ENCODE results near the gene METTL15. TPM values are rescaled to one million over a fixed set of nuclear protein-coding genes. Genes with fewer than 3 reads are reported as not detected.

Gene METTL15
- polyA plus RNA-seq, 1 donor (not counting 4 experiments of a cell fraction or from before 2014, with no cell fraction given), result 10.0 TPM

- DNase-seq (ENCODE audit: low read depth, low spot score), result no peak
- H3K9ac ChIP-seq (ENCODE audit: control insufficient read depth, extremely low read depth, insufficient read depth, low read length), result no peak overlapping the region
- dilution Hi-C loops (cut with MboI; ENCODE audit: extremely low pct_ligation_motif_present, low sequenced_read_pairs), result no loop called here
- H3K36me3 ChIP-seq (ENCODE audit: control insufficient read depth in 2 of 2, extremely low read depth in 1 of 2, insufficient read depth in 2 of 2, low read length in 2 of 2), result no peaks in the 10 kb centered on the region
- H3K9me3 ChIP-seq (ENCODE audit: control insufficient read depth, low read depth, low read length), result no peaks in the 10 kb centered on the region
- no peak for TF ChIP-seq EZH2 (IDR thresholded peaks at IDR 0.05; ENCODE audit: low read length)
- TF ChIP-seq, protein P1, sequence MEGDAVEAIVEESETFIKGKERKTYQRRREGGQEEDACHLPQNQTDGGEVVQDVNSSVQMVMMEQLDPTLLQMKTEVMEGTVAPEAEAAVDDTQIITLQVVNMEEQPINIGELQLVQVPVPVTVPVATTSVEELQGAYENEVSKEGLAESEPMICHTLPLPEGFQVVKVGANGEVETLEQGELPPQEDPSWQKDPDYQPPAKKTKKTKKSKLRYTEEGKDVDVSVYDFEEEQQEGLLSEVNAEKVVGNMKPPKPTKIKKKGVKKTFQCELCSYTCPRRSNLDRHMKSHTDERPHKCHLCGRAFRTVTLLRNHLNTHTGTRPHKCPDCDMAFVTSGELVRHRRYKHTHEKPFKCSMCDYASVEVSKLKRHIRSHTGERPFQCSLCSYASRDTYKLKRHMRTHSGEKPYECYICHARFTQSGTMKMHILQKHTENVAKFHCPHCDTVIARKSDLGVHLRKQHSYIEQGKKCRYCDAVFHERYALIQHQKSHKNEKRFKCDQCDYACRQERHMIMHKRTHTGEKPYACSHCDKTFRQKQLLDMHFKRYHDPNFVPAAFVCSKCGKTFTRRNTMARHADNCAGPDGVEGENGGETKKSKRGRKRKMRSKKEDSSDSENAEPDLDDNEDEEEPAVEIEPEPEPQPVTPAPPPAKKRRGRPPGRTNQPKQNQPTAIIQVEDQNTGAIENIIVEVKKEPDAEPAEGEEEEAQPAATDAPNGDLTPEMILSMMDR (optimal IDR thresholded peaks at IDR 0.05 in 1 of 3, IDR thresholded peaks at IDR 0.05 in 1 of 3, conservative IDR thresholded peaks at IDR 0.05 in 1 of 3; ENCODE audit: extremely low read depth in 1 of 3, insufficient read depth in 2 of 3, low read length in 3 of 3), result no peak
- H3K4me1 ChIP-seq (ENCODE audit: control insufficient read depth, extremely low read depth, insufficient read depth, low read length), result no peaks in the 10 kb centered on the region
- H3K27me3 ChIP-seq (ENCODE audit: control insufficient read depth, extremely low read depth, insufficient read depth, low read length), result no peaks in the 10 kb centered on the region
- H3K9me1 ChIP-seq (ENCODE audit: control insufficient read depth, extremely low read depth, insufficient read depth, low read length), result no peaks in the 10 kb centered on the region
- no peak overlapping the region for H3K4me3 ChIP-seq (ENCODE audit: control insufficient read depth in 2 of 3, extremely low read depth in 1 of 3, insufficient read depth in 2 of 3, low read depth in 1 of 3, low read length in 3 of 3)
- H3K4me2 ChIP-seq (ENCODE audit: control insufficient read depth, extremely low read depth, insufficient read depth, low read depth, low read length), result no peak overlapping the region
- no peak overlapping the region for H2AFZ ChIP-seq (ENCODE audit: control insufficient read depth, low read length)
- no peaks in the 10 kb centered on the region for H3K79me2 ChIP-seq (ENCODE audit: control insufficient read depth, insufficient read depth, low read length)
- no peak overlapping the region for H3K27ac ChIP-seq (ENCODE audit: control insufficient read depth, insufficient read depth, low read length)
- no peak for FAIRE-seq
- H4K20me1 ChIP-seq (ENCODE audit: control insufficient read depth, extremely low read depth, insufficient read depth, low read length), result no peaks in the 10 kb centered on the region
Observed at GRCh38 chr11:28241760-28242159, 133.6 kb downstream of the METTL15 start.

GRCh38 chr11:28242596-28242995 lies 134.4 kb downstream of the METTL15 start:
- Histone ChIP-seq H3K4me1 (ENCODE audit: control insufficient read depth, extremely low read depth, insufficient read depth, low read length) (no peaks in the 10 kb centered on the region), H3K9me1 (ENCODE audit: control insufficient read depth, extremely low read depth, insufficient read depth, low read length) (no peaks in the 10 kb centered on the region), H4K20me1 (ENCODE audit: control insufficient read depth, extremely low read depth, insufficient read depth, low read length) (no peaks in the 10 kb centered on the region), H3K4me3 (ENCODE audit: control insufficient read depth in 2 of 3, extremely low read depth in 1 of 3, insufficient read depth in 2 of 3, low read depth in 1 of 3, low read length in 3 of 3) (no peak overlapping the region), H3K4me2 (ENCODE audit: control insufficient read depth, extremely low read depth, insufficient read depth, low read depth, low read length) (no peak overlapping the region), H3K9me3 (ENCODE audit: control insufficient read depth, low read depth, low read length) (no peaks in the 10 kb centered on the region), H2AFZ (ENCODE audit: control insufficient read depth, low read length) (no peak overlapping the region), H3K36me3 (ENCODE audit: control insufficient read depth in 2 of 2, extremely low read depth in 1 of 2, insufficient read depth in 2 of 2, low read length in 2 of 2) (no peaks in the 10 kb centered on the region), H3K27ac (ENCODE audit: control insufficient read depth, insufficient read depth, low read length) (no peak overlapping the region), H3K27me3 (ENCODE audit: control insufficient read depth, extremely low read depth, insufficient read depth, low read length) (no peaks in the 10 kb centered on the region), H3K79me2 (ENCODE audit: control insufficient read depth, insufficient read depth, low read length) (no peaks in the 10 kb centered on the region), H3K9ac (ENCODE audit: control insufficient read depth, extremely low read depth, insufficient read depth, low read length) (no peak overlapping the region)
- FAIRE-seq (no peak), DNase-seq (ENCODE audit: low read depth, low spot score) (no peak)
- dilution Hi-C loops (cut with MboI; ENCODE audit: extremely low pct_ligation_motif_present, low sequenced_read_pairs), result no loop called here
- TF ChIP-seq EZH2 (IDR thresholded peaks at IDR 0.05; ENCODE audit: low read length), result no peak
- TF ChIP-seq, protein P1 (optimal IDR thresholded peaks at IDR 0.05 in 1 of 3, IDR thresholded peaks at IDR 0.05 in 1 of 3, conservative IDR thresholded peaks at IDR 0.05 in 1 of 3; ENCODE audit: extremely low read depth in 1 of 3, insufficient read depth in 2 of 3, low read length in 3 of 3), result no peak

Data from keratinocyte (primary cell).